Nephron (organoid): ENCODE results near the gene NUDCD2.
"Not testable (repeated sequence)": the region's sequence is repeated elsewhere in the genome, so short reads cannot be mapped to it uniquely, and the experiment has no call there.

Source experiments
- H3K27ac Mint-ChIP-seq, 3 experiments: 2 replicates each; pipeline ENCODE4 v1.8.0; 2020; ENCODE audit warnings: mixed read lengths in 3 of 3, mild to moderate bottlenecking in 2 of 3, moderate library complexity in 1 of 3
- H3K27me3 Mint-ChIP-seq: 2 replicates; pipeline ENCODE4 v1.8.0; 2021; ENCODE audit warnings: low read depth, mild to moderate bottlenecking, moderate library complexity, mixed read lengths
- H3K36me3 Mint-ChIP-seq: 2 replicates; pipeline ENCODE4 v1.8.0; 2020; ENCODE audit warnings: low read depth, mixed read lengths
- H3K4me1 Mint-ChIP-seq: 2 replicates; pipeline ENCODE4 v1.8.0; 2020; ENCODE audit warnings: mixed read lengths
- H3K4me3 Mint-ChIP-seq, 3 experiments: 2 replicates each; pipeline ENCODE4 v1.8.0; 2020; ENCODE audit warnings: mild to moderate bottlenecking in 3 of 3, mixed read lengths in 3 of 3, moderate library complexity in 2 of 3
- H3K9me3 Mint-ChIP-seq: 2 replicates; pipeline ENCODE4 v1.8.0; 2020; ENCODE audit warnings: mixed read lengths
- CTCF ChIP-seq, 3 experiments: fragments of 200-600 bp; sonication (generic); IDR thresholded peaks; one replicate each; pipeline ENCODE4 v1.5.0; 2021; ENCODE audit warnings: antibody characterized with exemption in 3 of 3; ENCODE audit not compliant: unreplicated experiment in 3 of 3

The NUDCD2 gene

GRCh38 chr5:163436515-163436914 is 23.4 kb downstream of the NUDCD2 start:
- H3K4me3 Mint-ChIP-seq: peak overlapping the region; percentile 87 to 98 (median 98)
- H3K27me3 Mint-ChIP-seq: no peaks in the 10 kb centered on the region
- TF ChIP-seq CTCF (IDR thresholded peaks at IDR 0.05; ENCODE audit: unreplicated experiment in 3 of 3): no peak
- peaks cover 46% of the 10 kb centered on the region for H3K4me1 Mint-ChIP-seq
- peaks cover 24% of the 10 kb centered on the region for H3K36me3 Mint-ChIP-seq
- no peaks in the 10 kb centered on the region for H3K9me3 Mint-ChIP-seq
- H3K27ac Mint-ChIP-seq: peak overlapping the region; percentile 78 to 98 (median 96)

- Mint-ChIP-seq H3K27ac (peak overlapping the region in 1 of 3 experiments; percentile 60), H3K27me3 (no peaks in the 10 kb centered on the region), H3K9me3 (no peaks in the 10 kb centered on the region), H3K4me1 (peaks cover 26% of the 10 kb centered on the region), H3K4me3 (peak overlapping the region; percentile 35 to 59 (median 58)), H3K36me3 (peaks cover 7% of the 10 kb centered on the region)
- TF ChIP-seq CTCF (IDR thresholded peaks at IDR 0.05; ENCODE audit: unreplicated experiment in 3 of 3): no peak
Measured at GRCh38 chr5:163434401-163434866, 25.5 kb downstream of the NUDCD2 start.

GRCh38 chr5:163433271-163433670 is 26.6 kb downstream of the NUDCD2 start:
- no peak for TF ChIP-seq CTCF (IDR thresholded peaks at IDR 0.05; ENCODE audit: unreplicated experiment in 3 of 3)
- Mint-ChIP-seq H3K4me3 (no peak overlapping the region), H3K4me1 (peaks cover 15% of the 10 kb centered on the region), H3K9me3 (no peaks in the 10 kb centered on the region), H3K36me3 (no peaks in the 10 kb centered on the region), H3K27me3 (no peaks in the 10 kb centered on the region), H3K27ac (no peak overlapping the region)

GRCh38 chr5:163432544-163432943 is 27.4 kb downstream of the NUDCD2 start:
- no peaks in the 10 kb centered on the region for H3K36me3 Mint-ChIP-seq

GRCh38 chr5:163426128-163426527 is 33.8 kb downstream of the NUDCD2 start:
- H3K36me3 Mint-ChIP-seq, H3K27ac Mint-ChIP-seq, H3K9me3 Mint-ChIP-seq, H3K4me1 Mint-ChIP-seq, H3K4me3 Mint-ChIP-seq, H3K27me3 Mint-ChIP-seq: not testable (repeated sequence)

More at GRCh38 chr5:163432544-163432943, 27.4 kb downstream of the NUDCD2 start:
- no peak for TF ChIP-seq CTCF (IDR thresholded peaks at IDR 0.05; ENCODE audit: unreplicated experiment in 3 of 3)
- Mint-ChIP-seq H3K4me3 (no peak overlapping the region), H3K27ac (no peak overlapping the region), H3K4me1 (peaks cover 11% of the 10 kb centered on the region), H3K9me3 (no peaks in the 10 kb centered on the region), H3K27me3 (no peaks in the 10 kb centered on the region)

DNA sequence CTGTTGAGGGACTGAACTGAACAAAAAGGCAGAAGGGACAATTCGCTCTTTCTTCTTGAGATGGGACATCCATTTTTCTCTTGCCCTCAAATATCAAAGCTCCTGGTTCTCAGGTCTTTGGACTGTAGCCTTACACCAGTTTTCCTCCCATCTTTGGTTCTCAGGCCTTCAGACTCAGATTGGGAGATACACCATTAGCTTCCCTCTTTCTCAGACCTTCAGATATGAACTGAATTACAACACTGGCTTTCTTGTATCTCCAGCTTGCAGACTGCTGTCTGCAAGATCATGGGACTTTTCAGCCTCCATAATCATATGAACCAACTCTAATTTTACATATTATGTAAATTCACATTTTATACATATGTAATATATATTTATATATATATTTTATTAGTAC is 35.1 kb downstream of the NUDCD2 start:
- TF ChIP-seq CTCF (IDR thresholded peaks at IDR 0.05; ENCODE audit: unreplicated experiment in 3 of 3): no peak
- no peaks in the 10 kb centered on the region for H3K9me3 Mint-ChIP-seq

DNA sequence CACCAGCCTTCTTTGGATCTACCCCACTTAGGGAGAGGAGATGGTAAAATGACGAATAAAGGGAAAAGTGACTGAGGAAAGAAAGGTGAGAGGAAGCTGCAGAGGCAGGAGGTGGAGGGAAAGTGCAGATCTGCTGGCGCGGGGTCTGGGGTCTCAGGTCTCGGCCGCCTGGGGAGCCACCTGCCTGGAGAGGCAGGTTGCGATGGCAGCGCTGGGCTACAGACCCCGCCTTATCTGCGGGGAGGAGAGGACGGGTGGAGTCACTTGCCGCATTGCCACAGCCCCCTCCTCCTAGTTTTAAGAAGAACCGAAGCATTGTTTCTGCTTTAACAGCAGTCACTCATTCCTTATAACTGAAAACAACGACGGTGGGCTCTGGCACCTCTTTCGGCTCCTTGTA is 44.2 kb downstream of the NUDCD2 start:
- peaks cover 23% of the 10 kb centered on the region for H3K27me3 Mint-ChIP-seq
- not testable (repeated sequence) for H3K27ac Mint-ChIP-seq, H3K4me1 Mint-ChIP-seq, H3K36me3 Mint-ChIP-seq, H3K9me3 Mint-ChIP-seq
- H3K4me3 Mint-ChIP-seq: peak overlapping the region in 1 of 3 experiments; percentile 16

More for the DNA sequence above, 35.1 kb downstream of the NUDCD2 start:
- H3K27me3 Mint-ChIP-seq: peaks cover 3% of the 10 kb centered on the region
- no peaks in the 10 kb centered on the region for H3K4me1 Mint-ChIP-seq
- no peak overlapping the region for H3K27ac Mint-ChIP-seq
- H3K4me3 Mint-ChIP-seq: no peak overlapping the region
- no peaks in the 10 kb centered on the region for H3K36me3 Mint-ChIP-seq
